ENCODE measurements around the gene PDE6B.
"Not testable (repeated sequence)": the region's sequence is repeated elsewhere in the genome, so short reads cannot be mapped to it uniquely, and the experiment has no call there.

Gene PDE6B

GRCh38 chr4:622071-622995 is 3.0 kb upstream of the PDE6B start:
- DNase-seq (ENCODE audit: low spot score): peak; percentile 45

DNA sequence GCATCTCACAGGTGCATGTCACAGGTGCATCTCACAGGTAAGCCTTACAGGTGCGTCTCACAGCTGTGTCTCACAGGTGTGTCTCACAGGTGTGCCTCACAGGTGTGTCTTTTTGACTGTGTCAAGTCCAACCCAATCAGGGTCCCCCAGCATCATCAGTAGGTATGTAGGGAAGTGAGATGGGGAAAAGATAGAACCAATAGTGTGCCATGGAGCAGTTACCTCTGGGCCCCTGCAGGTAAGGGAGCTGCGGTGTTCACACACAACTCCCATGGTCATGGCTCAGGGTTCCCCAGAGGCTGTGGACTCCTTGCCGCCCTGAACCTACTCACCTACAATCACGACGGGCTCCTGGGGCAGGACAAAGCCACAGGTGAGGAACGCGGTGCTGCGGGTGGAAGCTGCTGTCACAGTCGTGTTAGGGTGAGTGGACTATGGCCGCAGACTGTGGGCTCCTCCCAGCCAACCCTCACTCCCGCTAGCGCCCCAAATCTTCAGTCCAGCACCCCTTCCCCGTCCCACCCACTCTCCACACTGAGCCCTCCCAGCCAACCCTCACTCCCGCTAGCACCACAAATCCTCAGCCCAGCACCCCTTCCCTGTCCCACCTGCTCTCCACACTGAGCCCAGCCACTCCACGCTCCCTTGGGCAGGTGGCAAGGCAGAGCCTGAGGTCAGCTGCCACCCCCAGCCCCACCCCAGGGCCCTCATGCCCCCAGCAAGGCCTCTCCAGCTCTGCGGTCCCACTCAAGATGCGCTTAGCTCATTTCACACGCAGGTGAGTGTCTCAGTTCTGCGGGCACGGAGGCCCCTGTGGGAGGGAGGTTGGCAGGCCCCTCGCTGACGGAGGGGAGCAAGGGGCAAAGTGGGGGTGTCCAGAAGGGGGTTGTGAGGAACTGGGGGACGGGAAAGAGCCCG is 2.1 kb upstream of the PDE6B start:
- no peak for DNase-seq (ENCODE audit: low spot score)

- no peak for DNase-seq (ENCODE audit: low spot score)
Measured at GRCh38 chr4:623914-624566, 1.3 kb upstream of the PDE6B start.

GRCh38 chr4:625631-626161 is 323 bp downstream of the PDE6B start:
- DNase-seq (ENCODE audit: low spot score): no peak

DNA sequence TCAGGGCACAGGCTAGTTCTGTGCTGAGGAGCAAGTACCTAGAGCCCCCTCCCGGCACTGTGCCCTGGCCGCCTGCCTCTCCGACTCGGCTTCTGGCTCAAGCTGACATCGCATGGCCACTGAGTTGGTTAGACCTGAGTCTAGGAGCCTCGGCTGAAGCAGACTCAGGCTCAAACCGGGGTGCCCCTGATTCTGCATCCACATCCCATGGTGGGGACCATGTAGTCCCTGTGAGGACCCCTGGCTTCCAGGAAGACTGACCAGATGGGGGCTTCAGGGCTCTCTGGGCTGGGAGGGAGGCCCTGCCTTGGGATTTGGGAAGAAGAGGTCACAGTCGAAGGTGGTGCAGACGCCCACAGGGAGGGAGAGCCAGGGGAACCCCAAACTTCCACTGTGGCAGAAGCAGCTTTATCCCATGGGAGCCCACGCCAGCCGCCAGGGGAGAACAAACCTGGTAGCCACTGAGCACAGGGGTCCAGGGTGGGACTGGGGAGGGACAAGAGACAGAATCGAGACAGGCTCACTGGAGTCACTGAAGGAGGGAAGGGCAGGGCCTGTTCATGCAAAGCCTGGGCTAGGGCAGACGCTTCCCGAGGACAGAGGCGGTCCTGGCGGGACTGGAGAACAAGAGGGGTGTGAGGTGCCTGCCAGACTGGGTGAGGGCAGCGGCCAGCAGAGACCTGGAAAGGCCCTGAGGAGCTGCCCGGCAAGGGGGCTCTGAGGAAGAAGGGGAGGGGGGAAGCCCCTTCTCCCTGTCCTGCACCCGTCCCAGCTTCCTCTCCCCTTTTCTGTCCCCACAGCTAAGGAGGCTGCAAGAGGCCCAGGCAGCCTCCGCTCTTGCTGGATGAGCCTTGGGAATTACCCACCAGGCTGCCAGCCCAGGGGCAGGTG is 1.1 kb downstream of the PDE6B start:
- no peak for DNase-seq (ENCODE audit: low spot score)

DNA sequence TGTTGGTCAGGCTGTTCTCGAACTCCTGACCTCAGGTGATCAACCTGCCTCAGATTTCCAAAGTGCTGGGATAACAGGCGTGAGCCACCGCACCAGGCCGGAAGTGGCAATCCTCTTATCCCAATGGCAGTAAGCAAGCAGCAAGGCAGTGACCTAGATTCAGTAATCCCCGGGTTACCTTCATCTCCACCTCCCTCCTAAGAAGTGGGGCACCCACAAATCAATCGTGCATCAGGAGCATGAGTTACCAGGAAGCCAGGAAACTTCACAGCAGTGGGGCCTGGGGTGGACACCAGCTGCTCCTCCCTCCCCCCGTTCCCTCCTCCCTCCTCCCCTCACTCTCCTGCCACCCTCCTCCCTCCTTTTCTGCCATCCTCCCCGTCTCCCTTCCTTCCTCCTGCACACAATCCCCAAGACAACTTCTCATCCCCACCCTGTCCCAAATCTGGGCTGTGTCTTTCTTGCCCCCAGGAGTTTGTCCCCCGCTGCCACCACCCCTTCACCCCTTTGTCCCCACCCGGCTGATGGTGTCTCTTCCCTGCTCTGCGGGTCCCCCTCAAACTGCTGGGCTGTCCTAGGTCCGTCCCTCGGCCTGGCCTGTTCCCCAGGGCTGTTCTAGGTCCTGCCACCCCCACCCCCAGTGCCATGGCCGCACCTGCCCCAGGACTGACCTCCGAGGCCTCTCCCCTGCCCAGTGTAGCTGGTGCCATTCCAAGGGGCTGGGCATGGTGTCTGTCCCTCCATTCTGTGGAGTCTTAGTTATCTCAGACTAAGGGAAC is 2.2 kb downstream of the PDE6B start:
- DNase-seq (ENCODE audit: low spot score): no peak

DNA sequence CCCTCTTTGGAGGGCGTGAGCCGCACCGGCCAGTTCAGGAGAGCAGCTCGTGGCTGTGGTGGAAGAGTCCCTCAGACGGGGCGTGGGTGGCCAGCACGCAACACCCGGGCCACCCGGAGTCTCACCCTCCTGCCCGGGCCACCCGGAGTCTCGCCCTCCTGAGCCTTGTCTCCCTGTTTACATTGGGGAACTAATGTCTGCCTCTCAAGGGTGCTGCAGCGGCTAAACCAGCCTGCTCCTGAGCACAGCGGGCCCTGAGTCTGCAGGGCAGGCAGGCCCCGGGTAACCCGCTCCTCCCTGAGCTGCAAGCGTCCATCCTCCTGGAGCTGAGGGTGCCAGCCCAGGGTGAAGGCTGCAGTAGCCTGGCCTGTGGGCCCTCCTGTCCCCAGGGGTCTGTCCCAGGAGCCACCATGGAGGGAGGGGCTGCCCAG is 3.0 kb downstream of the PDE6B start:
- no peak for DNase-seq (ENCODE audit: low spot score)

DNA sequence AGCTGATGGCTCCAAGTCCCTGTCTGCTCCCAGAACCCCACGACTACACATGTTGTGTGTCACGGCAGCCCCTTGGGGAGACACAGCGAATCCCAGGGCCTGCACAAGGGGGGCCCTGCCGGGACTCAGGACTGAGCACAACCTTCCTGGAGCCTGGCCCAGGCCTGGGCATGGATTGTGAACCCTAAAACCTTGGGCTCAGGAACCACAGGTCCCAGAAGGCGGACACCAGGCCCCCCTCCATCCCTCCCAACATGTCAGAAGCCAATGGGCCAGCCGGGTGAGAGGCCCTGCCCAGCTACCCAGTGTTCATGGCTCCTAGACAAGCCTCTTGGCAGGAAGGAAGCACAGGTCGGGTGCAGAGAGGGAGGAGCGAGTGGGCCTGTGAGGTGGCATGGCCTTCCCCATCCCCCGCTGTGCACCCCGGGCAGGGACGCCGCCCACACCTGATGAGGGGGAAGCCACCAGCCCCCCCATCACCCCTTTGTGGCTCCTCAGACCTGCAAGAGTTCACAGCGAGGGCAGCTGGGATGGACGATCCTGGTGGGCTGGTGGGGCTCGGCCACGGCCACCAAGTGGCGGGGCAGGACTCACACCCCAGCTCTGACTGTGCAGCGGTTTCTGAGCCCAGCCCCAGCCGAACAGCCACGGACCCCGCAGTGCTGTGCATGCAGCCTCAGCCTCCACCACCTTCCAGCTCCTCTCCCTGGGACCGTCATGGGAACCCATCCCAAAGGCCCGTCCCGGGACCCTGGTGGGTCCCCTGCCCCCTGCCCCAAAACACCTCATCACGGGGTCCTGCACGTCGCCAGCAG is 3.7 kb downstream of the PDE6B start:
- DNase-seq (ENCODE audit: low spot score): no peak

DNA sequence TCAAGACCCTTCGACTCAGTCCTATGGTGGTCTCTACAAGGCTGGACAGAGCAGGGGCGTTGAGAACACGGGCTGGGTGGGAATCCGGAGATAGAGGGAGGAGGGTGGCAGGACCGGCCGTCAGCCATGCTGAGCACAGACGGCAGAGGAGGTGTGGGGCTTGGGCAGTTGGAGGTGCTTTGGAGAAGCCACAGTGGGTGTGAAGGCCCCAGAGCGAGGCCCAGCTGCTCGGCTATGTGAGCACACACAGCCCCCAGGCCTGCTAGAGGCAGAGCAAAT is 4.2 kb downstream of the PDE6B start:
- DNase-seq (ENCODE audit: low spot score): no peak

DNA sequence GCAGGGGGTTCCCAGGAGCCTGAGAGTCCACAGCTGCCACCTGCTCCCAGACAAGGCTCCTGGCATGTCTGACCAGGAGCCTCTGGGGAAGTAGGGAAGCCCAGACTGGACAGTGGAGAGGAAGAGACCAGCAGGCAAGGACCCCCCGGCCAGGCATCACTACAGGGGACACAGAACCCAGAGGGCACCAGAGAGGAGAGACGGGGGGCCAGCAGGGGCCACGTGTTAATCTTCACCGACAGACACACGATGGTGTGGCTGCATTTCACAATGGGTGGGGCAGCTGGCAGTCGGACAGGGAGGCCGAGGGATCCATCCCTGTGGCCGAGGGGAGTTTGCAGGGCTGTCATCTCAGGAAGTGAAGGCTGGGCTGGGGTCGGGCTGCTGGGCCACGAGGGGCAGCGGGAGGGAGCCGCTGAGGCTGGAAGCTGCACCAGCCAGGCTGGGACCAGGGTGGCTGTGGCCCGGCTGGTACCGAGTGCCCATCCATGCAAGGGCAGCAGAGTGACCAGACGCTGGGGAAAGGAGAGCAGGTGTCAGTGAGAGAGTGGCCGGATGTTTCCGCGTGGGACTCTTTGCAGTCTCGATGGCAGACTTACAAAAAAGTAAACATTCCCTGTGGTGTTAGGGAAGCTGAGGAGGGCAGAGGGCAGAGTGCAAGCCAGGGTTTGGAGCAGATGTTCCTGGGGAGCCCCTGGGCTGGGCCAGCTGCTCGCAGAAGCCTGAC is 4.7 kb downstream of the PDE6B start:
- DNase-seq (ENCODE audit: low spot score): no peak

DNA sequence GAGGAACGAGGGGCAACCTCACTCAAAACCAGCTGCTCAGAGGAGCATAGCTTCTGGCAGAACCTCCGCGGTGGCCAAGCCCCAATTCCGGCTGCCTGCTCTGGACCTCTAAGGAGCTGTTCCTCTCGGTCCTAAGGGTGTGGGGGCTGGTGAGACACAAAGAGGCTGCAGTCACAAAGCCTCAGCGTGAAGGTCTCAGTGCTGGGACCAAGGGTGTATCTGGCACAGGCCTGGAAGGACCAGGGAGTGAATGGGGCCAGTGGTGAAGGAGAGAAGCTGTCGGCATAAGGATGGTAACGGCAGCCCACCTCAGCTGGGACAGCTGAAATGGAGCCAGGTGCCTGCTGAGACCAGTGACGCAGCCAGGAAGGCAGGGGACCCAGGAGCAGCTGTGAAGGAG is 5.3 kb downstream of the PDE6B start:
- no peak for DNase-seq (ENCODE audit: low spot score)

- DNase-seq (ENCODE audit: low spot score): no peak
Measured at GRCh38 chr4:632196-632790, 6.9 kb downstream of the PDE6B start.

GRCh38 chr4:632926-633325 is 7.6 kb downstream of the PDE6B start:
- DNase-seq (ENCODE audit: low spot score): no peak

GRCh38 chr4:633406-633805 is 8.0 kb downstream of the PDE6B start:
- DNase-seq (ENCODE audit: low spot score): no peak

DNA sequence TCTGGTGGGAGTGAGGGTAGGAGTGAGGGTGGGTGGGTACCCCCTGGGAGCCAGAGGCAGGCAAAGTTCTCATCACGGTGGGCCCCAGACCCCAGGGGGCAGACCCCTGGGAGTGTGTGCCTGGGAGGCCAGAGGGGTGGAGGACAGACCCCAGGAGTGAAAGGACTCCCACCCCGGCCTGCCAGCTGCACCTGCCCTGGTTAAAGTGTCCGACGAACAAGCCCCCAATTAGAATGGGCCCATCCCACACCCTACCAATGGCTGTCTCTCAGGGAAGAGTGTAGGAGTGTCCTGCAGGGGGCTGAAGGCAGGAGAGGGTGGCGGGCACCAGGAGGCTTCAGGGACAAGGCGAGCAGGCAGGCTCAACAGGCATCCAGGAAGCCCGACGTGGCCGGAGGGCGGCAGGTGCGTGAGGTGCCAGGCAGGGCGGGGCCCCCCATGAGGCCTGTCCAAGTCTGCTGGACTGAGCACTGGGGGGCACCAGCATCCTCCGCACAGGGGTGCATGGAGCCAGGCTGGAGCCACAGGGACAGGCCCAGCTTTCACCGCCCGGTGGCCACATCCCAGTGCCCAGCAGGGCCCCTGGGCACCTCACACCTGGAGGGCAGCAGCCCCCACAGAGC is 8.7 kb downstream of the PDE6B start:
- DNase-seq (ENCODE audit: low spot score): no peak

DNA sequence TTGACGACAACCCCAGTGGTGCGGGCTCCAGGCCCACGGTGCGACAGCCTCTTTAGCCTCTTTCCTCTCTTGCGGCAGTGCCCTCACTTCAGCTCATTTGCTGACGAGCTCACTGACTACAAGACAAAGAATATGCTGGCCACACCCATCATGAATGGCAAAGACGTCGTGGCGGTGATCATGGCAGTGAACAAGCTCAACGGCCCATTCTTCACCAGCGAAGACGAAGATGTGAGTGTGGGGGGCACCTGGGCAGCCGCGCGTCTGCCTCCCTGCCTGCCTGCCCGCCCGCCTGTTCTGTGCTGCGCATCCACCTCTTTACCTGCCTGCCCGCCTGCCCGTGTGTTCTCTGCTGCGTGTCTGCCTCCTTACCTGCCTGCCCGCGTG is 9.2 kb downstream of the PDE6B start:
- no peak for DNase-seq (ENCODE audit: low spot score)

GRCh38 chr4:635066-635835 is 9.9 kb downstream of the PDE6B start:
- DNase-seq (ENCODE audit: low spot score): not testable (repeated sequence)
